LNCaP clone FGC (cell line): ENCODE results near the gene RAPGEF5.

Source experiments
- DNase-seq: peaks from one replicate; pipeline ENCODE4 v3.0.0-alpha.2; 2011; ENCODE audit warnings: low read depth
- H3K4me3 ChIP-seq: 2 replicates; pipeline ENCODE4 v1.5.1; 2011; ENCODE audit warnings: mild to moderate bottlenecking, low read depth, low read length, control low read depth
- TF ChIP-seq, protein P1 (sequence below): IDR thresholded peaks from 2 replicates; pipeline ENCODE4 v1.5.1; 2012; ENCODE audit warnings: mild to moderate bottlenecking; ENCODE audit not compliant: control insufficient read depth, insufficient read depth; ENCODE audit errors: extremely low read depth

RAPGEF5 gene

DNA sequence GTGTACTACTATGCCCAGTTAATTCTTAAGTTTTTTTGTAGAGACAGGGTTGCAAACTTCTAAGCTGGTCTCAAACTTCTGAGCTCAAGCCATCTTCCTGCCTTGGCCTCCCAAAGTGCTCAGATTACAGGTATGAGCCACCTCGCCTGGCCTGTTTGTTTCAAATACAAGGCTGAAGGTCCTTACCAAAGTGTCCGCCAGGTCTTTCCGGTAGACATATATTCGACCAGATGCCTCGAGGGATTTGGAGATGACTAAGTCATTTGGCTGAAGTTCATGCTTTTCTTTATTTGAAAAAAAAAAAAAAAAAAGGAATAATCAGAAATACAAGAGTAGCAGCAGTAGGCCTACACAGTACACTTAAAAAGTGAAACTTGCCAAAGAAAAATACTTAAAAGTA lies 206.7 kb downstream of the RAPGEF5 start:
- no peak for DNase-seq
- TF ChIP-seq, protein P1, sequence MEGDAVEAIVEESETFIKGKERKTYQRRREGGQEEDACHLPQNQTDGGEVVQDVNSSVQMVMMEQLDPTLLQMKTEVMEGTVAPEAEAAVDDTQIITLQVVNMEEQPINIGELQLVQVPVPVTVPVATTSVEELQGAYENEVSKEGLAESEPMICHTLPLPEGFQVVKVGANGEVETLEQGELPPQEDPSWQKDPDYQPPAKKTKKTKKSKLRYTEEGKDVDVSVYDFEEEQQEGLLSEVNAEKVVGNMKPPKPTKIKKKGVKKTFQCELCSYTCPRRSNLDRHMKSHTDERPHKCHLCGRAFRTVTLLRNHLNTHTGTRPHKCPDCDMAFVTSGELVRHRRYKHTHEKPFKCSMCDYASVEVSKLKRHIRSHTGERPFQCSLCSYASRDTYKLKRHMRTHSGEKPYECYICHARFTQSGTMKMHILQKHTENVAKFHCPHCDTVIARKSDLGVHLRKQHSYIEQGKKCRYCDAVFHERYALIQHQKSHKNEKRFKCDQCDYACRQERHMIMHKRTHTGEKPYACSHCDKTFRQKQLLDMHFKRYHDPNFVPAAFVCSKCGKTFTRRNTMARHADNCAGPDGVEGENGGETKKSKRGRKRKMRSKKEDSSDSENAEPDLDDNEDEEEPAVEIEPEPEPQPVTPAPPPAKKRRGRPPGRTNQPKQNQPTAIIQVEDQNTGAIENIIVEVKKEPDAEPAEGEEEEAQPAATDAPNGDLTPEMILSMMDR, result no peak
- H3K4me3 ChIP-seq, result no peak overlapping the region

DNA sequence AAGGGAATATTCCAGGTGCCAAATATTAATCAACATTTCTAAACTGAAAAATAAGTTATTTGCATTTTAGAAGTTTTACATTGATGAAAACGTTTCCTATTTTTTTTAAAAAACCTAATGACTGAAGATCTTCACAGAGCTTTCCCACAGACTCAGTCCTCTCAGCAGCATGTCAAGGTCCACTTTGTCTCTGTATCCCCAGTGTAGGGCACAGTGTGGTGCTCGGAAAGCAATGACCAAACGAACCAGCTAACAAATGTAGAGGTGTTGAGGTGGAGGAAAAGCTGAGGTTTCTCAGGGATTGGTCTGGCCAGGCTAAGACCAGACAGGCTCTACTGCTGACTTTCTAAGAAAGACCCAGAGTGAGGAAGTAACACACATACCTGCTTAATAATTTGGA lies 209.1 kb downstream of the RAPGEF5 start:
- no peak overlapping the region for H3K4me3 ChIP-seq
- TF ChIP-seq, protein P1, result no peak
- no peak for DNase-seq

DNA sequence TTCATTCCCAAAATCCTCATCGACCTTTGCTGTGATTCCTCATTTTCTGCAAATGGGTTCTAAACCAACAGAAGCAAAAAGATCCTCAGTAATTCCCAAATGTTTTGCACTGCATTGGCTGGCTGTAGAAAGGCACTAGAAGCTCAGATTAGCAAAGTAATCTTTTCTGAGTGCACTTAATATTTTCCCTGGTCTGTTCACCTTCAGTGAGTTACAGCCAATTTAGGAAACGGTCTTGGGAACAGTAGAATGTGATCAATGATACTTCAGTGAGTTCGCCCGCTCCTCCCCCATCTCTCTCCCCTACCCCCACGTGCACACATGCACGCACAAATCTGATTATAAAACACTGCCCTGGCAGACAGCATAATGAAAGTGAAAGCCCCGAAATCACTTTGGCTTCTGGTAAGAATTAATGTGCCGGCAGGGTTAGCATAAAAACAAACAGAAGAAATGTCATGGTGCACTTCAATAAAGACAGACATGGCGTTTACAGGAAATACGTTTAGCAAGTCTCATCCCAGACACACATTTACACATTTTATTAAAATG lies 209.9 kb downstream of the RAPGEF5 start:
- TF ChIP-seq, protein P1, result no peak
- no peak overlapping the region for H3K4me3 ChIP-seq
- DNase-seq, result no peak

DNA sequence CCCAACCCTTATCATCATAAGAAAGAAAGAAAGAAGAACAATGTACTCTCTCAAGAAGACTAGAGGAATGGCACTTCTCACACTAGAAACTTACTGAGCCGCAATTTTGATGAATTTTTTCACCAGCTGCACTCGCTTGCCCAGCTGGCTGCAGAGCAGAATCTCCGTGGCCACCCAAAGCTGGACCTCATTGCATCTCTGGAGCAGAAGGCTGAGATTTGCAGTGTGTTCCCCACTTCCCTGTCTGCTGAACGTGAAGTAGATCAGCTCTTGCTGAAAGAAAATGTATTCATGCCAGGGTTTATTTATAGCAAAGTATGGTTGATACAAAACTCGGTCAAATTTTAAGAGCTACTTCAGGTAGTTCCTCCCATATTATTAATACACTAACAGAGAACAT lies 212.0 kb downstream of the RAPGEF5 start:
- TF ChIP-seq, protein P1, result no peak
- DNase-seq, result no peak
- H3K4me3 ChIP-seq, result no peak overlapping the region

DNA sequence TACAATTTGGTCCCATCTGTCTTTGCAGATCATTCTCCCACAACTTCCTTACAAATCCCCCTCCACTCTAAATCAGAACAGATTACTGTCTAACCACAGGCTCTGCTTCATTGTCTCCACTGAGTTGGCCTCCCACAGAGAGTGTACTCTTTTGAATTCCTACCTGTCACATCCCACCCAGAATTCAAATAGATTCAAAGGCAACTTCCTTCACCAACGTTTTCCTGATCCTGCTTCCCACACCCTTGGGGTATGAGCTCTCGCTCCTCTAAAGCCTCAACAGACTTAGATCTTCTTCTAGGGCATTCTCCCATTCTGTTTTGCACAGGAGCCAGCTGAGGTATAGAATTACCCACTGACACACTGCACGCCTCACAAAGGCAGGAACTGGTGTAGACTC lies 213.5 kb downstream of the RAPGEF5 start:
- TF ChIP-seq, protein P1, result no peak
- no peak for DNase-seq
- no peak overlapping the region for H3K4me3 ChIP-seq

DNA sequence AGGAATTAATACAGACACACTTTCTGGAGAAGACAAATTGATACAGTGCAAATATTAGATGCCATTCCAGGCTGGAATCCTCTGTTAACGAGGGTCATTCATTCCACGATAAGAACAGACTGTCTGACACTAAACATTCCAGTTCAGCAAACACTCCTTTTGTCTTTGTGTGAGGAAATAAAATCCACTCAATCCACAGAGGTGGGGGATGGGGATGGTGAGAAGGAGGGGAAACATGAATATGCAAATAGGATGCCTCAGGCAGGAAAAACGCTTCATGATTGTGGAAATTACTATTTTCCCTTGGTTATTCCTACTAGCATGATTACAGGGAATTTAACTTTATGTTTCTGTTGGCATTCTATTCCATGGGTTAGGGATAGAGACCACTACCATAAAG lies 214.4 kb downstream of the RAPGEF5 start:
- H3K4me3 ChIP-seq, result no peak overlapping the region
- DNase-seq, result no peak
- TF ChIP-seq, protein P1, result no peak

DNA sequence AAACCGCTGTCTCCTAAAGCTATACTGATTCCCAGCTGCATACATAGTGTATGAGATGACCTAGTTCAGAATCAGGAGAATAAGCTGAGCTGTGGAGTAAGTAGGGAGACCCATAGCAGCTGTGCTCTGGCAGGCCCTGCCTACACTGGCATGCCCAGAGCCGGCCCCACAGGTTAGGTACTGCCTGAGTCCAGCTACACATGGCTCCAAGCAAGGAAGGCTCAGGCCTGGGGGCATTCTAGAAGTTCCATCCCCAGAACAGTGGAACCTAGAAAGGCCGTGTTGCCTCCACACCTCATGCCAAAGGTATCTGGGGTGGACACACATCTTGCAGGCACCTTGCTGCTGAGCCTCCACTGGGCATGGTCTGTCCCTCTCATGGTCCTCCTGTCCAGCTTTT lies 215.6 kb downstream of the RAPGEF5 start:
- DNase-seq, result no peak
- no peak overlapping the region for H3K4me3 ChIP-seq
- TF ChIP-seq, protein P1, result no peak
